ENCODE measurements around the gene IVL. TPM values are rescaled to one million over a fixed set of nuclear protein-coding genes. Genes with fewer than 3 reads are reported as not detected.

IVL gene
- total RNA-seq, 4 donors from 2014 or later, result not detected

- no peak for DNase-seq (ENCODE audit: low spot score)
- no peak for ATAC-seq (ENCODE audit: low FRiP score)
- no peak for TF ChIP-seq CTCF (IDR thresholded peaks at IDR 0.05)
Observed at GRCh38 chr1:152879559-152880198, 28.7 kb upstream of the IVL start.

GRCh38 chr1:152880316-152880715, 28.0 kb upstream of the IVL start:
- no peak for ATAC-seq (ENCODE audit: low FRiP score)
- no peak for DNase-seq (ENCODE audit: low spot score)
- no peak for TF ChIP-seq CTCF (IDR thresholded peaks at IDR 0.05)

GRCh38 chr1:152880907-152881306, 27.4 kb upstream of the IVL start:
- no peak for DNase-seq (ENCODE audit: low spot score)
- TF ChIP-seq CTCF (IDR thresholded peaks at IDR 0.05), result no peak
- ATAC-seq (ENCODE audit: low FRiP score), result no peak

- ATAC-seq (ENCODE audit: low FRiP score), result no peak
- no peak for DNase-seq (ENCODE audit: low spot score)
- TF ChIP-seq CTCF (IDR thresholded peaks at IDR 0.05), result no peak
Observed at GRCh38 chr1:152884085-152884484, 24.3 kb upstream of the IVL start.

GRCh38 chr1:152884506-152884905, 23.8 kb upstream of the IVL start:
- TF ChIP-seq CTCF (IDR thresholded peaks at IDR 0.05), result no peak
- ATAC-seq (ENCODE audit: low FRiP score), result no peak

GRCh38 chr1:152884966-152885624, 23.3 kb upstream of the IVL start:
- DNase-seq (ENCODE audit: low spot score), result no peak
- no peak for TF ChIP-seq CTCF (IDR thresholded peaks at IDR 0.05)
- no peak for ATAC-seq (ENCODE audit: low FRiP score)

More at GRCh38 chr1:152884506-152884905, 23.8 kb upstream of the IVL start:
- no peak for DNase-seq (ENCODE audit: low spot score)

- no peak for ATAC-seq (ENCODE audit: low FRiP score)
- no peak for TF ChIP-seq CTCF (IDR thresholded peaks at IDR 0.05)
- no peak for DNase-seq (ENCODE audit: low spot score)
Observed at GRCh38 chr1:152886085-152886484, 22.3 kb upstream of the IVL start.

All from omental fat pad (tissue), 4 donors.